Common myeloid progenitor, CD34-positive (primary cell): ENCODE results near the gene HOXC12.

Experiments used
- CTCF ChIA-PET: fragments of 350-600 bp; sonication (Branson Sonifier 250); formaldehyde crosslinking; loops from one replicate; lab custom pipeline; 2021; ENCODE audit warnings: antibody characterized with exemption; lab: Charles Lee
- POLR2A ChIA-PET: fragments of 350-600 bp; sonication (Branson Sonifier 250); formaldehyde crosslinking; loops from one replicate; lab custom pipeline; 2021; ENCODE audit warnings: antibody characterized with exemption; lab: Charles Lee
- DNase-seq, 3 donors: peaks; one replicate each; pipeline versions ENCODE4 v3.0.0 to v3.0.0-alpha.2; 2013
- H3K27ac ChIP-seq, 2 experiments: 1 replicate in 1 of 2; 2 replicates in 1 of 2; pipeline ENCODE4 v1.7.0; 2013; ENCODE audit warnings: inconsistent platforms in 2 of 2, low read length in 2 of 2, mild to moderate bottlenecking in 2 of 2, low read depth in 1 of 2, moderate library complexity in 1 of 2; ENCODE audit not compliant: severe bottlenecking in 2 of 2, insufficient read depth in 1 of 2, poor library complexity in 1 of 2
- H3K27me3 ChIP-seq, 5 experiments: replicated peaks in 2 of 5; 1 replicate in 3 of 5; 2 replicates in 2 of 5; pipeline versions ENCODE4 v1.6.1 to v1.7.0; 2013; ENCODE audit warnings: low read length in 4 of 5, mild to moderate bottlenecking in 2 of 5, moderate library complexity in 2 of 5, inconsistent platforms in 1 of 5; ENCODE audit not compliant: insufficient read depth in 5 of 5, control insufficient read depth in 4 of 5
- H3K36me3 ChIP-seq, 4 experiments: 1 replicate in 2 of 4; 2 replicates in 2 of 4; pipeline versions ENCODE4 v1.6.1 to v1.7.0; 2013; ENCODE audit warnings: low read length in 3 of 4, control low read depth in 1 of 4, mild to moderate bottlenecking in 1 of 4; ENCODE audit not compliant: control insufficient read depth in 4 of 4, insufficient read depth in 4 of 4
- H3K4me1 ChIP-seq, 4 experiments: 1 replicate in 3 of 4; 2 replicates in 1 of 4; pipeline versions ENCODE4 v1.6.1 to v1.7.1; 2013; ENCODE audit warnings: low read length in 3 of 4, mild to moderate bottlenecking in 3 of 4, control low read depth in 1 of 4, inconsistent platforms in 1 of 4, moderate library complexity in 1 of 4; ENCODE audit not compliant: control insufficient read depth in 4 of 4, insufficient read depth in 4 of 4; ENCODE audit errors: control extremely low read depth in 1 of 4
- H3K4me3 ChIP-seq, 7 experiments: 1 replicate in 4 of 7; 2 replicates in 3 of 7; pipeline versions ENCODE4 v1.5.1 to v1.7.0; 2013; ENCODE audit warnings: mild to moderate bottlenecking in 7 of 7, low read length in 6 of 7, moderate library complexity in 6 of 7, inconsistent platforms in 2 of 7, low read depth in 2 of 7, control low read depth in 1 of 7; ENCODE audit not compliant: insufficient read depth in 4 of 7, control insufficient read depth in 1 of 7; ENCODE audit errors: extremely low read depth in 1 of 7
- H3K9me3 ChIP-seq, 5 experiments: 1 replicate in 4 of 5; 2 replicates in 1 of 5; pipeline versions ENCODE4 v1.6.1 to v1.7.1; 2013; ENCODE audit warnings: low read length in 4 of 5, mild to moderate bottlenecking in 2 of 5, inconsistent platforms in 1 of 5, low read depth in 1 of 5, moderate library complexity in 1 of 5; ENCODE audit not compliant: control insufficient read depth in 4 of 5, insufficient read depth in 2 of 5; ENCODE audit errors: control extremely low read depth in 1 of 5
- WGBS: methylation state at CpG from one replicate; pipeline ENCODE4 v1.1.5; 2013; ENCODE audit not compliant: insufficient coverage; 5-methylcytosine and 5-hydroxymethylcytosine counted together

HOXC12 gene

DNA sequence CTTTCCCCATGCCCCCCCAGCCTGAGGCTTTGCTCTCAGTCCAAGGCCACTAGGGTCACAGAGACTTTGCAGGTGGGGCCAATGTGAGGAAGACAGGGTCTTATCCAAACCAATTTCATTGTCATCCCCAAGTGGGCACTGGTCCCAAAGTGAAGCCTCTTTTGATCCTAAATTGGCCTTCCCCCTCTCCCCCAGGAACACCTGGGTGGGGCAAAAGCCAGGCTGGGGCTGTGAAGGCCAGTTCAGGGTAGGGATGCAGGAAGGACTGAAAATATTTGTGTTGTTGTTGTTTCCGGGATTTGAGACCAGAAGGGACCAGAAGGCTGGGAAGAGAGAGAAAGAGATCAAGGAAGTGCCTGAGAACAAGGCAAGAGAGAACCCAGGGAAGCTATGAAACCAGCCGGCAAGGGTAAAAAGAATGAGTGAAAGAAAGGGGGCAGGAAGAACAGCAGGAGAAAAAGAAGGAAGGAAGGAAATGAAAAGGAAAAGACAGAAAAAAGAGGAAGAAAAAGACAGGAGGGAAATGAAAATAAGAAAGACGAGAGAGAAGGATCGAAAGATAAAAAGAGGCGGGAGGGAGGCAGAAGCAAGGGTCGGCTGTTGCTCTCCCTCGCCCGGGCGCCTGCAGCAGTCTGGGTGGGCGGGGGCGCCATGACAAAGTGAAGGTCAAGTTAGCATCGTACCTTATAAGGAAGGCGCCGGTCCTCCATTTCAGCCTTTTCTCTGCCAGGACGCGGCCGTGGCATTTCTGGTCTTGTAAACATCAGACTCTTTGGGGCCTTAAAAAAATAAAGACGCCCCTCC lies 10.8 kb downstream of the HOXC12 start:
- DNase-seq = no peak
- ChIA-PET CTCF (interaction anchor here (0.8 kb wide), 1 partner anchor 236 kb away, joined by 3 read pairs; no protein-coding TSS in a partner anchor), POLR2A (no interaction called here)
- peaks cover 0 to 9% (median 2%) of the 10 kb centered on the region in 4 experiments for H3K4me1 ChIP-seq
- H3K27me3 ChIP-seq = peaks cover 37 to 100% (median 75%) of the 10 kb centered on the region in 5 experiments
- H3K9me3 ChIP-seq = peaks cover 0 to 5% (median 0%) of the 10 kb centered on the region in 5 experiments
- no peak overlapping the region for H3K4me3 ChIP-seq
- WGBS = 4% methylated on average over 18 of the region's 18 CpGs
- no peaks in the 10 kb centered on the region for H3K36me3 ChIP-seq
- H3K27ac ChIP-seq = no peak overlapping the region

DNA sequence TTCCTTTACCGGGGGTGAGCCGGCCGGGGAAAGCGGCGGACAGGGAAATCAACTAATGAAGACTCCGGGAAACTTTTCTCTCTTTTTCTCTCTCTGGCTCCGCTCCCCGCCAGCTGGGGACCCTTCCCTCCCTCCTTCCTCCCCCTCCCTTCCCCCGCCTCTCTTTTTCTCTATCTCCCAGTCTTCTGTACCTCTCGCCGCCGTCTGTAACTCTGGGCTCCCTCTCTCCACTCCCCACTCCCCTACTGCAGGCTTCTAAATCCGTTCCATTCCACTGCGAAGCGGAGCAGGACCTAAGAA lies 11.3 kb downstream of the HOXC12 start:
- Histone ChIP-seq H3K36me3 (no peaks in the 10 kb centered on the region), H3K9me3 (peaks cover 0 to 5% (median 0%) of the 10 kb centered on the region in 5 experiments), H3K27me3 (peaks cover 37 to 100% (median 78%) of the 10 kb centered on the region in 5 experiments), H3K27ac (no peak overlapping the region), H3K4me1 (peaks cover 0 to 5% (median under 1%) of the 10 kb centered on the region in 4 experiments), H3K4me3 (no peak overlapping the region)
- ChIA-PET POLR2A (no interaction called here), CTCF (interaction anchor here (0.9 kb wide), 1 partner anchor 22 kb away, joined by 5 read pairs; no protein-coding TSS in a partner anchor)
- no peak for DNase-seq
- 11% methylated on average over 9 of the region's 15 CpGs for WGBS

- Histone ChIP-seq H3K36me3 (no peaks in the 10 kb centered on the region), H3K27me3 (peaks cover 37 to 100% (median 78%) of the 10 kb centered on the region in 5 experiments), H3K4me1 (peaks cover 0 to 1% (median 0%) of the 10 kb centered on the region in 4 experiments), H3K9me3 (peaks cover 0 to 5% (median 0%) of the 10 kb centered on the region in 5 experiments), H3K27ac (no peak overlapping the region), H3K4me3 (no peak overlapping the region)
- ChIA-PET CTCF (interaction anchor here (0.9 kb wide), 1 partner anchor 21 kb away, joined by 5 read pairs; no protein-coding TSS in a partner anchor), POLR2A (no interaction called here)
- WGBS = 6% methylated on average over 16 of the region's 36 CpGs
- DNase-seq = no peak
These were observed 11.9 kb downstream of the HOXC12 start for GRCh38 chr12:53966385-53967133.

- 21% methylated on average over 4 of the region's 5 CpGs for WGBS
- ChIA-PET CTCF (no interaction called here), POLR2A (no interaction called here)
- no peak overlapping the region for H3K27ac ChIP-seq
- H3K4me1 ChIP-seq = no peaks in the 10 kb centered on the region
- peaks cover 0 to 5% (median 0%) of the 10 kb centered on the region in 5 experiments for H3K9me3 ChIP-seq
- DNase-seq = no peak
- H3K4me3 ChIP-seq = no peak overlapping the region
- peaks cover 28 to 100% (median 80%) of the 10 kb centered on the region in 5 experiments for H3K27me3 ChIP-seq
- H3K36me3 ChIP-seq = no peaks in the 10 kb centered on the region
These were observed 12.8 kb downstream of the HOXC12 start for GRCh38 chr12:53967421-53967925.

DNA sequence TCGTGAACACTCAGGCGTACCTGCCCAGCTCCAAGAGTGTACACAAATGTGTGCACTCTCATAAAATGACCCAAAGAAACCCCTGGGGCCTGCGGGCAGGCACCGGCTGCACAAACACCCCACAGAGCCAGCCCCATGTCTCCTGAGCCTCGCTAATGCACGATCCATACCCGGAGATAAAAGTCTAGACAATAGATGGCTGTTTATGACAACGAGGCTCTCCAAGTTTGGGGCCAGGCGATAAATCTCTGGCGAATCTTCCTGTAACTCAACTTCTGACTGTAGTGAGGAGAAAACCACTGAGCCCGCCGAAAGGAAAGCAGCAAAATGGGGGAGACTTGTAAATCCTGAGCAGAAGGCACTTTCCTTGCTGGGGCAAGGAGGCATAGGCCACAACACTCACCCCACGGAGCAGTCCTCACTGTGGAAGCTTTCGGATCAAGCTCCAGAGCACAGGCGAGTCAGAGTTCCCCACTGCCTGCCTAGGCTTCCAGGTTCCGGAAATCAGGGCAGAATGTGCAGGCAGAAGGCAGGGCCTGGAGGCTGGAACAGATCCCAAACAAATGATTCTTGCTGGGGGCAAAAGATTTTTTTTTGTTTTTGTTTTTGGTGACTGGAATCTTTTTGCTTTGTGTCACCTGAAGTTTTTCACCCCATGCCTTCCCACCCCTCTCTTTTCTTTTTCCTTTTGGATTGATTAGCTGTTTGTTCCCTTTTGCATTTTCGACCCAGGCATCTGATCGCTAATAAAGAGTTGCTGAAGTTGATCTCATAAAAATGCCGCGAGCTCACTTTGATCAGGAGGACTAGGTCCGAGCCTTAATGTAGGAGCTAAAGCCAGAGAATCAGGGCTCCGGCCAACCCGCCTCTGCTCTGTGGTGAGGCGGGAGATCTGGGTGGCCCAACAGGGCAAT lies 13.8 kb downstream of the HOXC12 start:
- Histone ChIP-seq H3K27me3 (peaks cover 21 to 100% (median 82%) of the 10 kb centered on the region in 5 experiments), H3K27ac (no peak overlapping the region), H3K36me3 (no peaks in the 10 kb centered on the region), H3K4me3 (no peak overlapping the region), H3K9me3 (peaks cover 0 to 11% (median 0%) of the 10 kb centered on the region in 5 experiments), H3K4me1 (peaks cover 0 to 2% (median 0%) of the 10 kb centered on the region in 4 experiments)
- 7% methylated on average over 24 of the region's 24 CpGs for WGBS
- ChIA-PET POLR2A (no interaction called here), CTCF (interaction anchor here (0.6 to 1.6 kb wide), 4 partner anchors 10 to 22 kb away, joined by 3 to 4 read pairs (median 3); no protein-coding TSS in a partner anchor)
- DNase-seq = no peak

GRCh38 chr12:53969588-53970259 lies 15.0 kb downstream of the HOXC12 start:
- DNase-seq = no peak
- peaks cover 0 to 10% (median 4%) of the 10 kb centered on the region in 4 experiments for H3K4me1 ChIP-seq
- no peak overlapping the region for H3K4me3 ChIP-seq
- H3K27ac ChIP-seq = no peak overlapping the region
- WGBS = 25% methylated on average over 11 of the region's 12 CpGs
- peaks cover 0 to 8% (median 0%) of the 10 kb centered on the region in 5 experiments for H3K9me3 ChIP-seq
- H3K27me3 ChIP-seq = peaks cover 16 to 100% (median 73%) of the 10 kb centered on the region in 5 experiments
- no peaks in the 10 kb centered on the region for H3K36me3 ChIP-seq
- CTCF ChIA-PET = interaction anchor here (1.6 kb wide), 1 partner anchor 14 kb away, joined by 4 read pairs; no protein-coding TSS in a partner anchor
- POLR2A ChIA-PET = no interaction called here
